IgD-negative memory B cell (primary cell): Measurements from ENCODE around the gene SYPL1. TPM values are rescaled to one million over a fixed set of nuclear protein-coding genes. Genes with fewer than 3 reads are reported as not detected.

Experiments
- H3K27ac Mint-ChIP-seq, 3 donors: one replicate each; pipeline ENCODE4 v1.8.0; 2020 to 2022; ENCODE audit warnings: mild to moderate bottlenecking in 3 of 3, mixed read lengths in 3 of 3, moderate library complexity in 1 of 3
- H3K27me3 Mint-ChIP-seq: one replicate; pipeline ENCODE4 v1.8.0; 2021; ENCODE audit warnings: mixed read lengths
- H3K36me3 Mint-ChIP-seq: one replicate; pipeline ENCODE4 v1.8.0; 2020; ENCODE audit warnings: mild to moderate bottlenecking, mixed read lengths
- H3K4me1 Mint-ChIP-seq, 3 donors: one replicate each; pipeline ENCODE4 v1.8.0; 2020 to 2022; ENCODE audit warnings: mixed read lengths in 3 of 3, mild to moderate bottlenecking in 1 of 3
- H3K4me3 Mint-ChIP-seq, 4 donors: one replicate each; pipeline ENCODE4 v1.8.0; 2020 to 2022; ENCODE audit warnings: mild to moderate bottlenecking in 4 of 4, mixed read lengths in 4 of 4, moderate library complexity in 3 of 4
- H3K9me3 Mint-ChIP-seq, 3 donors: one replicate each; pipeline ENCODE4 v1.8.0; 2020 to 2021; ENCODE audit warnings: mixed read lengths in 3 of 3, mild to moderate bottlenecking in 1 of 3
- polyA plus RNA-seq: library from polyadenylated mRNA; unstranded; fragments of 300-500 nt; fragmentation: Illumina TruSeq; gene quantifications from one replicate; pipeline ENCODE4 v1.2.3, GENCODE V29; 2021

The SYPL1 gene
- polyA plus RNA-seq, 1 donor from 2014 or later: 200 TPM

DNA sequence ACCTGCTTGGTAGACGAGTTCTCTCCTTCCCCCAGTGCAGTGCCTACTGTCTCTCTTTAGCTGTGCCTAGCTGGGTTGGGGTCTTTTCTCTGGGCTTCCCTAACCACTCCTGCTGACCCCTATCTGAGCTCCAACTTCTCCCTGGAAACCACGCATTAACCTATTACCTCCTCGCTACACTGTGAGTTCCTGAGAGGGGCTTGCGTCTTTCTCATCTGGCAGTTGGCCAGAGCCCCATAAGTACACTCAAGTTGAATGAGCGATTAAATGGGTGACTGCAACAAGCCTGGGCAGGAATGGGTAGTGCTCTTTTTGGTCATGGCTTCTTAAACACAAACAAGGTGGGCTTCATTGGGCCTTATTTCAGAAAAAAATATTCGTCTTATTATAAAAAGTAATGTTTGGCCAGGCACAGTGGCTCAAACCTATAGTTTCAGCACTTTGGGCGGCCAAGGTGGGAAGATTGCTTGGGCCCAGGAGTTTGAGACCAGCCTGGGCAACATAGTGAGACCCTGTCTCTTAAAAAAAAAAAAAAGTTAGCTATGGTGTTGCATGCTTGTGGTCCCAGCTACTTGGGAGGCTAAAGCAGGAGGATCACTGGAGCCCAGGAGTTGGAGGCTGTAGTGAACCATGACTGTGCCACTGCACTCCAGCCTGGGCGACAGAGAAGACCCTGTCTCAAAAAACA, 41.4 kb downstream of the SYPL1 start:
- Mint-ChIP-seq H3K27me3 (peaks cover 2% of the 10 kb centered on the region), H3K27ac (peak overlapping the region; percentile 91 to 99 (median 94)), H3K9me3 (no peaks in the 10 kb centered on the region), H3K36me3 (peaks cover 2% of the 10 kb centered on the region), H3K4me1 (peaks cover 68 to 74% (median 69%) of the 10 kb centered on the region in 3 donors), H3K4me3 (peak overlapping the region; percentile 70 to 89 (median 78))

DNA sequence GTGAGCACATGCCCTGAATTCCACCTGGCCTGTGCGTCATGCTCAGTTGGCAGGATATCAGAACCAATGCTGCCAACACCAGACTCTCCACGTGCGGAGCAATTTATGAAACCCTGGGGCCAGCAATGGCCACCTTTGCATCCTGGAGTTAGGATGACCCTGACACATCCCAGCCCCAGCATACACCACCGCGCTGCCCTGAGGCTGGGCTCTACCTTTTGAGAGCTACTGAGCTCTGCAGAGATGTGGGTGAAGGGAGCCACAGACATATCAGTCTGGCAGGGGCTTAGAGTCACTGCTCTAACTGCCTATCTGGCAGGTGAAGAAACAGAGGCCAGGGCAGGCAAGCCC, 41.9 kb downstream of the SYPL1 start:
- peak overlapping the region in 2 of 4 donors; percentile 74 to 89 for H3K4me3 Mint-ChIP-seq
- no peaks in the 10 kb centered on the region for H3K9me3 Mint-ChIP-seq
- H3K27me3 Mint-ChIP-seq: peaks cover 2% of the 10 kb centered on the region
- H3K4me1 Mint-ChIP-seq: peaks cover 68 to 74% (median 69%) of the 10 kb centered on the region in 3 donors
- H3K27ac Mint-ChIP-seq: peak overlapping the region; percentile 91 to 99 (median 94)
- H3K36me3 Mint-ChIP-seq: peaks cover 2% of the 10 kb centered on the region

DNA sequence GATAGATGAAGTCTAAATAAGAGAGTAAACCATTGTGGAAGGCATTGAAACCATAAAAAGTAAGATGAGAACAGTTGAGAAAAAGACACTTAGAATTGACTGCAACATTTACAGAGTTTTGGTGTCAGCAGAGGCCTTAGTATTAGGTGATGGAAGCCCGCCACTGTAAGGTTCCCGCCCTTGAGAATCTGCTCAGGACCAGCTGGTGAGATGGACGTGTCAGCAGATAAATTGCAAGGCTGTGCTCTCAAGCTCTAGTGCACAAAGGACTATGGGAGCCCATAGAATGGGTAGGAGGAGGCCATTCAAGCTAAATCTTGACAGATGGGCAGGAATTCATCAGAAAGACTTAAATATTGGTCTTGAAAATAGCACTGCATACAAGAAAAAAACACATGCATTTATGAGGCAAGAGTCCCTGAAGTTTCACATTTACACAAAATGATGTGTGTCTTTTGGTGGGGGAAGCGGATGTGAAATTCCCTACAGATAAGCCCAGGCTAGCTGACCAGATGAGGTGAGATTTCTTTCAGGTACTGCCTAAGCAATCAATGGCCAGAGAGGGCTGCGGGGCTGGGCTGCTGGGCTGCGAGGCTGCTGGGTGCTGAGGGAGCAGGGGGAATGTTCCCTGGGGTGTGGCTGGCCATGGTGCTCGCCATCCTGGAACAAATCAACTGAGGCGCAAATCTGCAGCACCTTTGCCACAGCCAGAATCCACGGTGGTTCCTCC, 42.5 kb downstream of the SYPL1 start:
- H3K4me1 Mint-ChIP-seq: peaks cover 66 to 70% (median 67%) of the 10 kb centered on the region in 3 donors
- peaks cover 2% of the 10 kb centered on the region for H3K36me3 Mint-ChIP-seq

DNA sequence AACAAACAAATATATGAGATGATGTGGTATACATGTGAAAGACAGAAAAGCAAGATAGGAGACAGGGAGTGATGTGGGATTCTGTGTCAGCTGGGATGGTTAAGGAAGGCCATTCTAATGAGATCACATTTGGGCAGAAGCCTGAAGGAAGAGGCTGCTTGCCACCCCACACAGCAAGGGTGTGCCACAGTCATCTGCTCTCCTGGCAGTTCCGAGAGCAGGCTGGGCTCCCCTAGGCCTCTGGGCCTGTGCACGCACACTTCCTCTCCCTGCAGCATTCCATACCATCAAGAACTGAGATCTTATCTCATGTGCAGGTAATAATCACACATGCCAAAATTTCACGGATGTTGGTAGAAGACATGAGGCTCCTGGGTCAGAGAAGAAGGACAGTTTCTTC, 43.1 kb downstream of the SYPL1 start:
- peaks cover 65 to 70% (median 67%) of the 10 kb centered on the region in 3 donors for H3K4me1 Mint-ChIP-seq
- peaks cover under 1% of the 10 kb centered on the region for H3K27me3 Mint-ChIP-seq
- H3K4me3 Mint-ChIP-seq: peak overlapping the region in 3 of 4 donors; percentile 61 to 73 (median 64)
- H3K9me3 Mint-ChIP-seq: no peaks in the 10 kb centered on the region
- H3K27ac Mint-ChIP-seq: peak overlapping the region; percentile 53 to 94 (median 91)
- peaks cover 2% of the 10 kb centered on the region for H3K36me3 Mint-ChIP-seq

More for the DNA sequence above, 42.5 kb downstream of the SYPL1 start:
- Mint-ChIP-seq H3K27ac (peak overlapping the region; percentile 80 to 94 (median 91)), H3K27me3 (peaks cover 2% of the 10 kb centered on the region), H3K9me3 (no peaks in the 10 kb centered on the region), H3K4me3 (peak overlapping the region in 3 of 4 donors; percentile 64 to 82 (median 75))

DNA sequence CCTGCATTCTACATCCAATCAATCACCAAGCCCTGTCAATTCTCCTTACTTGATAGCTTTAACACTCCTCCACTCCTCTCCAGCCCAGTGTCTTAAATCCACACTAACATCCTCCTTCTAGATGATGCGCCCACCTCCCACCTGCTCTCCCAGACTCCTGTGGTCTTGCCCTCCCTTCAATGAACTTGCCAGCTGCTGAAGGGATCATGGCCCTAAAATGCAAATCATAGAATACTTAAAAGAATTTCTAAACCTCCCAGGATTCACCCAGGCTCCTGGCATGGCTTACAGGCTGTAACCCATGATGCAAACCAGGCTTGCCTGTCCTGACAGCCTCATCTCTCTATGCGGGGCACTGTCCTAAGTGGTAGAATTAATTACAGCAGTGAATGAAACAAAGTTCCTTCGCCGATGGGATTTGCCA, 43.6 kb downstream of the SYPL1 start:
- Mint-ChIP-seq H3K9me3 (no peaks in the 10 kb centered on the region), H3K4me1 (peaks cover 64 to 67% (median 65%) of the 10 kb centered on the region in 3 donors), H3K27me3 (no peaks in the 10 kb centered on the region), H3K36me3 (peaks cover 2% of the 10 kb centered on the region), H3K27ac (peak overlapping the region in 1 of 3 donors; percentile 91), H3K4me3 (peak overlapping the region in 3 of 4 donors; percentile 61 to 73 (median 64))

DNA sequence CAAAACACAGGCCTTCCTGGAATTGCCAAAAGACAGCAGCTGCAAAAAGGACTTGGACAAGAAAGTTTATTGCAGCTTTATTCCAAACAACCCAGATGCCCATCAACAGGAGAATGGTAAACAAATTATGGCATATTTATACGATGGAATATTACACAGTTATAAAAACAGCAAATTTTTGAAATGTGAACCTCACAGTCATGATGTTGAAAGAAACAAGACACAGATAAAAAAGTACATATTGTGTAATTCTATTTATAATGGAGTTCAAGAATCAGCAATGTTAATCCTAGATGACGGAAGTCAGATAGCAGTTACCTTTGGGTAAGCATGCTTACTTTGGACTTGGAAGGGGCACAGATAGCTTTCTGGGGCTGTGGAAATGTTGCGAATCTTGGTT, 44.4 kb downstream of the SYPL1 start:
- H3K27ac Mint-ChIP-seq: peak overlapping the region in 2 of 3 donors; percentile 63 to 91
- no peaks in the 10 kb centered on the region for H3K9me3 Mint-ChIP-seq
- peaks cover 65 to 68% (median 66%) of the 10 kb centered on the region in 3 donors for H3K4me1 Mint-ChIP-seq
- H3K36me3 Mint-ChIP-seq: peaks cover 4% of the 10 kb centered on the region
- peak overlapping the region in 1 of 4 donors; percentile 9 for H3K4me3 Mint-ChIP-seq
- no peaks in the 10 kb centered on the region for H3K27me3 Mint-ChIP-seq

DNA sequence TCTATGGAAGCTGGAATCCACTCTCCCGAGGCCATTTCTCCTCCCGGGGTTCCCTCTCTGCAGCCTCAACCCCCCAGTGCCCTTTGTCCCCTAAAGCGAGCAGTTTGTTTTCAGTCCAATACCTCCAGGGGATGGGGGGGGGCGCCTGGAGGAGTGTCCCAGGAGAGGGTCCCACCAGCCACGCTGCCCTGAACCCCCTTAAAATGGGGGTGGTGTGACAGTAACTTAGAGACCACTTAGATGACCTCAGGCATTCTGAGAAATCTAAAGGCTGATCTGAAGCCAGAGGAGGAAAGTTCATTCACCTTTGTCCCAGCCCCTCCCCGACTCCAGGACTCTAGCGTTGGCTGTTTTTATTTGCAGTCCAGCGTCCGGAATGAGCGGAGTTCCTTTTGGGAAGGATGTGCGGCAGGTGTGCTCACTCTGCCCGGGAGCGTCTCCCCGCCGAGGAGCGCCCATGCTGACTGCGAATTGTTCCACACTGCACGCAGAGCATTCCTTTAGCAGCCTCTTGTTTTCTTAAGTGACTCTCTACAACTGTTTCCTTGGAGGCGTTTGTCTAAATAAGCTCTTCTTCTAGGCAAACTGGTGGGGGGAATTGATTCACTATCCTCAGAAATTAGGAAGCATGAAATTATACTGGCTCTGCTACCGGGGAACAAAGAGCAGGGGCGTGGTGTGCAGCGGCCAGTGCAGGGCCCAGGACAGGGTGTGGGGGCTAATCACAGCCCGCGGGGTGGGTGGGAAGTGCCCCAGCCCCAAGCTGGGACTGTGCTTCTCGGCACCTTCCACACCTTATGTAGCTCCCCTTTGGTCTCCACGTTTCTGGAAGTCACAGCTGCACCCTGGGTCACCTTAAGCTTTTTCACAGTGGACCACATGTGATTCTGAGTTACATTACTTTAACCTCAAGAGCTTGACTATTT, 46.3 kb downstream of the SYPL1 start:
- Mint-ChIP-seq H3K9me3 (peaks cover 0 to 4% (median 2%) of the 10 kb centered on the region in 3 donors), H3K27ac (no peak overlapping the region), H3K4me1 (peaks cover 67 to 70% (median 68%) of the 10 kb centered on the region in 3 donors), H3K27me3 (peaks cover 2% of the 10 kb centered on the region), H3K36me3 (peaks cover 9% of the 10 kb centered on the region), H3K4me3 (peak overlapping the region in 1 of 4 donors; percentile 12)

DNA sequence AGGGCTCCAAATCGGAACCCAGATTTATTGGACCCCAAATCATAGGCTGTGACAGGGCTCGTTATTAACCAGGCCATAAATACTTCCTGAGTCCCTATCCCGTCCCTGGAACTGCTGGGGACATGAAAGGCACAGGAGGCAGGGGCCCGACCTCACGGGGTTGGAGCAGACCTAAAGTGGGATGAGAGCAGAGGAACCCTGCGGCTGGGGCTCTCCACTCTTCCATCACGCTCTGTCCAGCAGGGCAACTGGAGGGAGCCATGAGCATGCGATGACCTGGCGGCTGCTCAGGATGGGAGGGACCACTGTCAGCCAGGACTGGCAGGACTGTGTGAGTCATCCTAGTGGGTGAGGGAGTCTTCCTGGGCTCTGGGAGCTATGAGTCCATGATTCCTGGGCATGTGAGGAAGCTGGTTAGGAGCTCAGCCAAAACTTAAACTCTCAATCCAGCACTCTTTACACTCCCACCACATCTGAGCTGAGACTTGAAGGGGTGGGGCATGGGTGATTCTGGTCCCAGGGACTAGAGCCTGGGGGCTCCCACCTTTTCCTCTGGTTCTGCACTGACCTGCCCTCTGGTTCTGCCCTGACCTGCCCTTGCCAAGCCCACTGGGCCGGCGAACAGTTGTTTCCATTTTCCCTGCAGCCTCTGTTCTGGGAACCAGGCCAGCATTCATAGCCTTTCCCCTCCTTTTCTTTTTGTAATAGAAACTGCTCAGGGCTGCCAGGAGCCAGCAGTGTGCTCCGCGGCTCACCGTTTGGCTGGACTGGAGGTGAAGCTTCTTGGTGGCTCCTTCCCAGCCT, 47.1 kb downstream of the SYPL1 start:
- Mint-ChIP-seq H3K9me3 (peaks cover 0 to 4% (median 2%) of the 10 kb centered on the region in 3 donors), H3K4me1 (peaks cover 63 to 67% (median 64%) of the 10 kb centered on the region in 3 donors), H3K27ac (peak overlapping the region in 1 of 3 donors; percentile 76), H3K4me3 (peak overlapping the region in 3 of 4 donors; percentile 30 to 82 (median 81)), H3K36me3 (peaks cover 9% of the 10 kb centered on the region), H3K27me3 (peaks cover 2% of the 10 kb centered on the region)

DNA sequence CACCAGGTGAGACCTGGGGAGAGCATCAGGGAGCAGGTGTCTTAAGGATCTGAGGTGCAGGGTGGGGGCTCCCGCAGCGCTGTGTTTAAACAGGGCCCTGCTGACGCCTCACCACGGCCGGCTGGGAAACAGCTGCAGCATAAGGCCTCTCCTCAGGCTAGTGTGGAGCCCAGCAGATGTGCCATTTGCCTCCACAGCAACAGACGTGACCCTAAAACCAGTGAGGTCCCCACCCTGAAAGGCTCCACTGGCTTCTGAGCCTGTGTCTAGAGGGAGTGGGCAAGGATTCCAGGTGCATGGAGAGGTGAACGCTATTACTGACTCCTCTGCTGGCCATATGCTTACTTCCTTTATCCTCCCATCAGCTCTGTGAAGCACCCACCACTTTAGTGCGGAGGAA, 47.8 kb downstream of the SYPL1 start:
- peaks cover 2% of the 10 kb centered on the region for H3K27me3 Mint-ChIP-seq
- H3K27ac Mint-ChIP-seq: peak overlapping the region; percentile 26 to 88 (median 76)
- H3K4me1 Mint-ChIP-seq: peaks cover 60 to 68% (median 62%) of the 10 kb centered on the region in 3 donors
- H3K9me3 Mint-ChIP-seq: peaks cover 0 to 4% (median 2%) of the 10 kb centered on the region in 3 donors
- peak overlapping the region in 3 of 4 donors; percentile 30 to 82 (median 81) for H3K4me3 Mint-ChIP-seq
- peaks cover 9% of the 10 kb centered on the region for H3K36me3 Mint-ChIP-seq

DNA sequence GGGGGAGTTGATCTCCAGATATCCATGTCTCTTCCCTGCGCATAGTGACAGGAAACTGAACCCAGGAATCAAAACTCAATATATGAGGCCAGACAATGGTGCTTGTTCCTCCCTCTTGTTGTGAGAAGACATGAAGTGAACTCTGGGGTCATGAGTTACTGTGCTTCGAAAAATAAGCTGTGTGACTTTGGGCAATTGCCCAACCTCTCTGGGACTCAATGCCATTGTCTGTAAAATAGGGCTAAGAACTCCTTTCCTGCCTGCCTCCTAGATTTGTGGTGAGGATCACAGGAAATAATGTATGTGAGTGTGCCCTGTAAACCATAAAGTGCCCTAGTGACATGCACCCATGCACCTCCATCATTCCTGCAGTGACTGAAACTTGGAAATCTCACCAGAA, 48.4 kb downstream of the SYPL1 start:
- peak overlapping the region in 3 of 4 donors; percentile 39 to 89 (median 85) for H3K4me3 Mint-ChIP-seq
- peak overlapping the region in 2 of 3 donors; percentile 26 to 76 for H3K27ac Mint-ChIP-seq
- peaks cover 9% of the 10 kb centered on the region for H3K36me3 Mint-ChIP-seq

DNA sequence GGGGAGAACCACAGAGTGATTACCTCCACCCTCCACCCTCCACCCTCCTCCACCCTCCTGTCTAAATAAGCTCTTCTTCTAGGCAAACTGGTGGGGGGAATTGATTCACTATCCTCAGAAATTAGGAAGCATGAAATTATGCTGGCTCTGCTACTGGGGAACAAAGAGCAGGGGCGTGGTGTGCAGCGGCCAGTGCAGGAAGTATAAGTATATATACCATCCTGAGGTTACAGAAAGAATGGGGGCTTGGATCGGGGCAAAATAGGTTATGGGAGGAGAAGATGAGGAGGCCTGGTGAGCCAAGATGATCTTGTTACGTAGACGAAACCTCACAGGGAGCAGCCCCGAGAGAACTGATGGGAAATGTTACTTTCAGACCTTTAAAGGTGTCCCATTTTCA, 49.1 kb downstream of the SYPL1 start:
- peak overlapping the region in 3 of 4 donors; percentile 85 to 90 (median 89) for H3K4me3 Mint-ChIP-seq
- peaks cover 0 to 4% (median 2%) of the 10 kb centered on the region in 3 donors for H3K9me3 Mint-ChIP-seq
- peak overlapping the region; percentile 76 to 99 (median 85) for H3K27ac Mint-ChIP-seq
- peaks cover 2% of the 10 kb centered on the region for H3K27me3 Mint-ChIP-seq
- H3K36me3 Mint-ChIP-seq: peaks cover 7% of the 10 kb centered on the region
- H3K4me1 Mint-ChIP-seq: peaks cover 61 to 66% (median 63%) of the 10 kb centered on the region in 3 donors

More for the DNA sequence above, 48.4 kb downstream of the SYPL1 start:
- peaks cover 0 to 4% (median 2%) of the 10 kb centered on the region in 3 donors for H3K9me3 Mint-ChIP-seq
- peaks cover 60 to 66% (median 62%) of the 10 kb centered on the region in 3 donors for H3K4me1 Mint-ChIP-seq
- peaks cover 2% of the 10 kb centered on the region for H3K27me3 Mint-ChIP-seq

DNA sequence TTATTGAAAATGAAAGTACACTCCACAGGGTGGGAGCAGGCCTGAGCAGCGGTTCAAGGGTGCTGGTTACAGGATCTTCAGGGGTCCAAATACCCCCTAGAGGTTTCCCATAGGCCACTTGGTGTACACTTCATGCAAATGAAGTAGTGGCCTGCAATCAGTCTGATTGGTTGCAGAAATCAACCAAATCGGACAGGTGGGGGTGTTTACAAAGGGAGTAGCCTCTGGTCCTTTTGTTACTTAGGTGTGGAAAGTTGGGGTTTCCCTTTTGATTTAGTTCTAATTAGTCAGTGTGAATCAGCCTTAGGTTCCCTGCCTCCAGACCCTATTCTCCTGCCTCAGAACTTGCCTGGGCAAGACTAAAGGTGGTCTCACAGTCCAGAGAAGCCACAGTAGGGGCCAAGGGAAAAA, 49.6 kb downstream of the SYPL1 start:
- H3K9me3 Mint-ChIP-seq: peaks cover 0 to 4% (median 2%) of the 10 kb centered on the region in 3 donors
- peak overlapping the region; percentile 76 to 99 (median 85) for H3K27ac Mint-ChIP-seq
- H3K27me3 Mint-ChIP-seq: peaks cover 2% of the 10 kb centered on the region
- peaks cover 7% of the 10 kb centered on the region for H3K36me3 Mint-ChIP-seq
- peak overlapping the region; percentile 46 to 90 (median 87) for H3K4me3 Mint-ChIP-seq
- H3K4me1 Mint-ChIP-seq: peaks cover 57 to 68% (median 66%) of the 10 kb centered on the region in 3 donors

DNA sequence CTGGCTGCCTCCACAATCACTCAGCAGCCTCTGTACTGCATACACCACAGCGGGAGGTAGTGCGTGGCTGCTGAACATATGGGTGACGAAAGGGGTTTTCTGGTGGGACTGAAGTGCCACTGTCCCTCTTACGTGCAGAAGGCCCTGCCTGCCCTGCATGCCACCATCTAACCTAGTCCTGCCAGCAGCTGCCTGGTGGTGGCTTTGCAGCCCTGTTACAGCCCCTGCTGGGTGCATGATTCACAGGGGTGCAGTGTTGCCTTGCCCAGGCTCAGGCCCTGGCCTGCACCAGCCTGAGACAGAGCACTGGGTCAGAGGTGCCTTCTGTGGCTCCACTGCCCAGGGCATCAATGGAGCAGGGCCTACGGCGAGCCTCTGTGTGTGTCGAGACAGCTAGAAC, 50.1 kb downstream of the SYPL1 start:
- Mint-ChIP-seq H3K4me3 (peak overlapping the region; percentile 64 to 92 (median 90)), H3K4me1 (peaks cover 59 to 71% (median 68%) of the 10 kb centered on the region in 3 donors), H3K9me3 (peaks cover 0 to 4% (median 2%) of the 10 kb centered on the region in 3 donors), H3K27ac (peak overlapping the region; percentile 76 to 99 (median 95)), H3K27me3 (peaks cover 2% of the 10 kb centered on the region), H3K36me3 (peaks cover 7% of the 10 kb centered on the region)
